Activated naive CD4-positive, alpha-beta T cell treated with anti-CD3 and anti-CD28 coated beads, Interleukin-2, amount 10 ng/mL, durations not matched to agents 5 hours and 36 hours (primary cell): Measurements from ENCODE around the gene TPRG1L. TPM values are rescaled to one million over a fixed set of nuclear protein-coding genes. Genes with fewer than 3 reads are reported as not detected.

Experiments
- total RNA-seq, 2 experiments: library from RNA; stranded (reverse); gene quantifications; one replicate each; pipeline ENCODE4 v1.2.3, GENCODE V29; 2021

The TPRG1L gene
- total RNA-seq, result 10 to 100 TPM; 14.3 to 16.1 TPM

DNA sequence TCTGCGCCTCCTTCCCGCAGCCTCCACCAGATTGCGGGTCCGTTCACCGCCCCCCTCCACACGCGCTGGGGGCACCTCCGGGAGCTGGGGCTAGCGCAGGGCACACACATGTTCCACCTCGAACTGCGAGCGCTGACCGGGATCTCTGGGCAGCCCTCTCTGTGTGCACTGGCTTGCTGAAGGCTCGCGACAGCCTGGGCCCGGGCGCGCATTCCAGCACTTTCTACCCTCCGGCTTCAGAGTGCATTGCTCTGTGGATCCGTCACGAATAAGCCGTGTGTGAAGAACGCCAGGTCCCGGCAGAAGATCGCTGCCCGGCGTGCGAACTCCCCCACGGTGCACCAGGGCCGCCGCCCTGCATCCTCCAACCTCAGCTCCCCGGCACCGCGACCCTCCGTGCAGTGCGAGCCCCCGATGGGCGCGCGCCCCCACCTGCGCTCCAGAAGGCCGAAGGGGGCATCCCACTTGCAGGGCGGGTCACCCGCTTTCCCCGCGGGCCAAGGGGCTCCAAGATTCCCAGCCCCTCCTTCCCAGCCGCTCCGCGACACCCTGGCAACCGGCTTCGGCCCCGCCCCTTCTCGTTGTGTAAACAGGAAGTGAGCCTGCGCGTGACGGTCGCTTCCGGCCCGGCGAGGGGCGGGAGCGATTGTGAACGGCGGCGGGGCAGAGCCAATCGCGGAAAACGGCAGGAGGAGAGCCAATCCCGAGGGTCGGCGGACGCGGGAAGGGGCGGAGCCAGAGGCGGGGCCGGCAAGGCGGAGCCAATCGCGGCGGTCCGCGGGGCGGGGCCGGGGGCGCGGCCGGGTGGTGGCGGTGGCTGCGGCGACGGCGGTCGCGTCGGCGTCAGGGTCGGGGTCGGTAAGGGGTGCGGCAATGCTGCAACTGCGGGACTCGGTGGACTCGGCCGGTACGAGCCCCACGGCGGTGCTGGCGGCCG, at the start of gene TPRG1L:
Gene TPRG1L, plus strand, starts transcription at position 816 of the 937 bp plus-strand sequence. Its CDS starts 58 bp downstream, at position 874.

GRCh38 chr1:3611170-3612019, 13.4 kb upstream of the TPRG1L start, which contains the start of gene MEGF6:
Gene MEGF6 (minus strand): TSS chr1:3611508. CDS start chr1:3611268, 240 bp downstream.

GRCh38 chr1:3649342-3650247, 24.8 kb downstream of the TPRG1L start, which contains the start of gene WRAP73:
Gene WRAP73 (minus strand): TSS chr1:3650103. CDS start chr1:3649999, 104 bp downstream.

GRCh38 chr1:3651930-3652547, 27.2 kb downstream of the TPRG1L start, which contains the start of gene TP73:
Gene TP73 (plus strand): TSS chr1:3652516. CDS start chr1:3682366, 29,850 bp downstream.

Other genes starting within 250 kb of the TPRG1L start
- under 1 TPM in 1 of 2 experiments, not detected in 1; 0.08 TPM for gene ARHGEF16, start 170.3 kb upstream of the TPRG1L start, total RNA-seq
- gene MEGF6, start 13.5 kb upstream of the TPRG1L start, total RNA-seq, result 10 to 100 TPM; 30.2 to 30.8 TPM
- gene WRAP73, start 25.1 kb downstream of the TPRG1L start, total RNA-seq, result 10 to 100 TPM; 34.2 to 34.8 TPM
- gene TP73, start 27.5 kb downstream of the TPRG1L start, total RNA-seq, result 1 to 10 TPM; 2.9 to 3.2 TPM
- gene CCDC27, start 127.4 kb downstream of the TPRG1L start, total RNA-seq, result not detected
- gene SMIM1, start 147.7 kb downstream of the TPRG1L start, total RNA-seq, result under 1 TPM; 0.43 to 0.89 TPM
- gene LRRC47, start 171.5 kb downstream of the TPRG1L start, total RNA-seq, result 10 to 100 TPM; 38.7 to 39.2 TPM
- gene CEP104, start 232.2 kb downstream of the TPRG1L start, total RNA-seq, result 10 to 100 TPM; 46.8 to 51.0 TPM
- gene DFFB, start 232.5 kb downstream of the TPRG1L start, total RNA-seq, result 10 to 100 TPM in 1 of 2 experiments, 1 to 10 TPM in 1; 9.1 to 10.7 TPM